Hepatocyte (in vitro differentiated cells): ENCODE measurements around the gene SP2.

Experiments used
- CTCF ChIP-seq: fragments of 200-600 bp; sonication (generic); IDR thresholded peaks from 2 replicates; pipeline ENCODE4 v1.5.1; 2016; ENCODE audit warnings: antibody characterized with exemption, mild to moderate bottlenecking; ENCODE audit not compliant: poor library complexity
- EZH2 ChIP-seq: fragments of 200-600 bp; sonication (generic); IDR thresholded peaks from 2 replicates; pipeline ENCODE4 v1.6.1; 2016; ENCODE audit warnings: antibody characterized with exemption, mild to moderate bottlenecking, borderline replicate concordance

GRCh38 chr17:47879776-47880454, 16.1 kb upstream of the SP2 start:
- TF ChIP-seq CTCF (no peak), EZH2 (no peak)
